Testis (tissue), 3 donors: ENCODE measurements around the gene GPR78. TPM values are rescaled to one million over a fixed set of nuclear protein-coding genes. Genes with fewer than 3 reads are reported as not detected.

ENCODE experiments used
- DNase-seq: peaks from one replicate; pipeline ENCODE4 v3.0.0-alpha.2; 2019
- H3K27ac ChIP-seq, 2 donors: fragments of 200-600 bp; sonication (generic); one replicate each; pipeline ENCODE4 v1.5.1; 2019
- H3K27me3 ChIP-seq: fragments of 200-600 bp; sonication (generic); one replicate; pipeline ENCODE4 v1.5.1; 2019
- H3K36me3 ChIP-seq: fragments of 200-600 bp; sonication (generic); one replicate; pipeline ENCODE4 v1.5.1; 2017; ENCODE audit warnings: low read depth; ENCODE audit errors: missing control alignments
- H3K4me1 ChIP-seq: fragments of 200-600 bp; sonication (generic); one replicate; pipeline ENCODE4 v1.5.1; 2019
- H3K4me3 ChIP-seq, 2 donors: fragments of 200-600 bp; sonication (generic); one replicate each; pipeline ENCODE4 v1.5.1; 2017 to 2019
- H3K9me3 ChIP-seq: fragments of 200-600 bp; sonication (generic); one replicate; pipeline ENCODE4 v1.5.1; 2017
- POLR2A ChIP-seq: fragments of 450-650 bp; IDR thresholded peaks from one replicate; pipeline ENCODE4 v1.6.1; 2017; ENCODE audit warnings: antibody characterized with exemption, mild to moderate bottlenecking, moderate library complexity
- WGBS, 2 donors: methylation state at CpG; one replicate each; pipeline ENCODE4 v1.1.5; 2018; 5-methylcytosine and 5-hydroxymethylcytosine counted together
- intact Hi-C: fragments of 100-400 bp; cut with DNase I; formaldehyde crosslinking; loops from one replicate; pipeline ENCODE4 v1.15.1; 2023; ENCODE audit warnings: low total_unique reads
- polyA plus RNA-seq: library from polyadenylated mRNA; stranded (reverse); fragments of 350-450 nt; fragmentation: Illumina TruSeq; extraction: RNeasy Lipid Tissue Mini Kit (QIAGEN cat#74804); gene quantifications from one replicate; pipeline ENCODE4 v1.2.3, GENCODE V29; 2014; ENCODE audit warnings: low read depth, low replicate concordance; ENCODE audit not compliant: insufficient read depth
- total RNA-seq, 2 donors: library from RNA; depleted of rRNA; stranded (reverse); fragments of >200 nt; gene quantifications; one replicate each; pipeline ENCODE4 v1.2.3, GENCODE V29; 2016
- TF ChIP-seq, protein P1 (sequence below), 3 experiments: fragments of 450-650 bp in 2 of 3; fragments of 200-600 bp in 1 of 3; sonication (generic) in 1 of 3; IDR thresholded peaks; one replicate each; pipeline ENCODE4 v1.5.1; 2016 to 2019; ENCODE audit warnings: antibody characterized with exemption in 3 of 3, mild to moderate bottlenecking in 2 of 3, moderate library complexity in 1 of 3

GPR78 gene
- total and polyA plus RNA-seq, 3 donors from 2014 or later: 0.34 to 0.99 (median 0.39) TPM

DNA sequence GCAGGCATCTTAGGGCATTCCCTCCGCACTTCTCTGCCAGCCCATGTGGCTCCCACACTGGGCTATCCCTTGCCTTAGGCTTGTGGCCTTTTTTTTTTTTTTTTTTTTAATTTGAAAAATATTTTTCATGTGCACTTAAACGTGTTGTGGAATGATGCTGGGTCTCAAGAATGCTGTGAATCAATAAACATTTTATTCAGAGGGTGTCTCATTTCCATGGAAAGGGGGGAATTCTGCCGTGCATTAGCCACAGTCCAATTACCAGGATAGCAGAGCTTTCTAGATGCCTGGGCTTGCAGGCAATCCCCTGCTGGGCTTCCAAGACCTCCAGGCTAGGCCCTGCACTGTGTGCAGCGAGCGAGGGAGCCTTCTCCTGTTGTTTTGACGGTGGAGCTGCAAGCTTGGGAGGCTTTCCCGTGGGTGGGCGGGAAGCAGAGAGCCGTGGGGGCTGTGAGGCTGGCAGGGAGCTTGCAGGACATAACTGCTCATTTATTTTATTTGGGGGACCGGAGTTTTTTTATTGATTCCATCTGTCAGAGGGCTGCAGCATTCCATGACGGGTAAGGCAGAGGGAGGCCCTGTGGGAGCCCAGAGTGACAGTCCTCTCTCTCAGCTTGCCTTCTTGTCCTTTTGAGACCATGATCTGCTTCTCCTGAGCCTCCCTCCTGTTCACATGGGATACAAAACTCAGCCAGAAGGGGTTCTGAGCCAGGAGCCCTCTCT lies 9.8 kb downstream of the GPR78 start:
- whole genome bisulfite sequencing, 2 donors: 51 to 75% methylated on average over 11 of the region's 11 CpGs
- no peak for DNase-seq
- Histone ChIP-seq H3K27ac (no peak overlapping the region), H3K9me3 (no peaks in the 10 kb centered on the region), H3K4me1 (peaks cover 2% of the 10 kb centered on the region), H3K36me3 (no peaks in the 10 kb centered on the region), H3K4me3 (no peak overlapping the region), H3K27me3 (no peaks in the 10 kb centered on the region)
- intact Hi-C loops: no loop called here
- TF ChIP-seq POLR2A: no peak
- TF ChIP-seq, protein P1, sequence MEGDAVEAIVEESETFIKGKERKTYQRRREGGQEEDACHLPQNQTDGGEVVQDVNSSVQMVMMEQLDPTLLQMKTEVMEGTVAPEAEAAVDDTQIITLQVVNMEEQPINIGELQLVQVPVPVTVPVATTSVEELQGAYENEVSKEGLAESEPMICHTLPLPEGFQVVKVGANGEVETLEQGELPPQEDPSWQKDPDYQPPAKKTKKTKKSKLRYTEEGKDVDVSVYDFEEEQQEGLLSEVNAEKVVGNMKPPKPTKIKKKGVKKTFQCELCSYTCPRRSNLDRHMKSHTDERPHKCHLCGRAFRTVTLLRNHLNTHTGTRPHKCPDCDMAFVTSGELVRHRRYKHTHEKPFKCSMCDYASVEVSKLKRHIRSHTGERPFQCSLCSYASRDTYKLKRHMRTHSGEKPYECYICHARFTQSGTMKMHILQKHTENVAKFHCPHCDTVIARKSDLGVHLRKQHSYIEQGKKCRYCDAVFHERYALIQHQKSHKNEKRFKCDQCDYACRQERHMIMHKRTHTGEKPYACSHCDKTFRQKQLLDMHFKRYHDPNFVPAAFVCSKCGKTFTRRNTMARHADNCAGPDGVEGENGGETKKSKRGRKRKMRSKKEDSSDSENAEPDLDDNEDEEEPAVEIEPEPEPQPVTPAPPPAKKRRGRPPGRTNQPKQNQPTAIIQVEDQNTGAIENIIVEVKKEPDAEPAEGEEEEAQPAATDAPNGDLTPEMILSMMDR (IDR thresholded peaks at IDR 0.05): no peak

DNA sequence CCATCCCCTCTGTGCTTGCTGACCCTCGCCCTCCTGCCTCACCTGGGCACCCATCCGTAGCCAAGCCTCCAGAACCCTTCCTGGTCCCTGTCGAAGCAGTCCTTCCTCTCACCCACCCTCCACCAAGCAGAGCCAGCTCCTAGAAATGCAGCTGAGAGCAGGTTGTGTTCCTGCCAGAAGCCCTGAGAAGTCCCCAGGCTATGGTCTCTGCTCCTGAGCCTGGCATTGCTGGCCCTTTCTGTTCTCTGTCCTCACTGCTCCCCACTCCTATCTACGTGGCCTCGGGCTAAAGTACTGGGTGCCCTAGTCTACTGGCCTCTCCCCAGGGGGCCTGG lies 10.3 kb downstream of the GPR78 start:
- no peaks in the 10 kb centered on the region for H3K36me3 ChIP-seq
- H3K4me3 ChIP-seq: no peak overlapping the region
- TF ChIP-seq POLR2A: no peak
- H3K4me1 ChIP-seq: peaks cover 2% of the 10 kb centered on the region
- no peak for DNase-seq
- no peaks in the 10 kb centered on the region for H3K9me3 ChIP-seq
- WGBS, 2 donors: 77 to 81% methylated on average over 5 of the region's 5 CpGs
- no peaks in the 10 kb centered on the region for H3K27me3 ChIP-seq
- intact Hi-C loops: no loop called here
- H3K27ac ChIP-seq: no peak overlapping the region

DNA sequence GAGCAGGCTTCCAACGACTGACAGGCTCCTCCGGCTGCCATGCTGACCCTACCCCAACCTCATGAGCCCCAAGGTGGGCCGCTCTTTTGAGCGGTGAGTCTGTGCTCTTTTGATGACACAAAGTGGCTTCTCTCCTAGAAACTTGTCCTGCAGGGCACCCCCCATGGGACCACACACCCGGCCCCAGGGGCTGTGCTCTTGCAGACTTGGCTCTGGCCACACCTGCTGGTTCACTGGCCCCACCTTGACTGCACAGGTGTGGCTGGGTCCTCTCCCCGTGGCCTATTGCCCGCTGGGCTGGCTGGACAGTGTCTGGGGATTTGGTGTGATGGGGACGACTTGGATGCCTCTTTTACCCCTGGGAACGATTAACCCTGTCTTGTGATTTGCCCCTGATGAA lies 10.9 kb downstream of the GPR78 start:
- no peak for TF ChIP-seq POLR2A
- TF ChIP-seq, protein P1 (IDR thresholded peaks at IDR 0.05): no peak
- intact Hi-C loops: no loop called here
- peaks cover 2% of the 10 kb centered on the region for H3K4me1 ChIP-seq
- H3K27ac ChIP-seq: no peak overlapping the region
- no peak for DNase-seq
- no peaks in the 10 kb centered on the region for H3K9me3 ChIP-seq
- no peak overlapping the region for H3K4me3 ChIP-seq
- 82 to 94% methylated on average over 7 to 9 of the region's 9 CpGs for WGBS, 2 donors
- no peaks in the 10 kb centered on the region for H3K36me3 ChIP-seq
- no peaks in the 10 kb centered on the region for H3K27me3 ChIP-seq

DNA sequence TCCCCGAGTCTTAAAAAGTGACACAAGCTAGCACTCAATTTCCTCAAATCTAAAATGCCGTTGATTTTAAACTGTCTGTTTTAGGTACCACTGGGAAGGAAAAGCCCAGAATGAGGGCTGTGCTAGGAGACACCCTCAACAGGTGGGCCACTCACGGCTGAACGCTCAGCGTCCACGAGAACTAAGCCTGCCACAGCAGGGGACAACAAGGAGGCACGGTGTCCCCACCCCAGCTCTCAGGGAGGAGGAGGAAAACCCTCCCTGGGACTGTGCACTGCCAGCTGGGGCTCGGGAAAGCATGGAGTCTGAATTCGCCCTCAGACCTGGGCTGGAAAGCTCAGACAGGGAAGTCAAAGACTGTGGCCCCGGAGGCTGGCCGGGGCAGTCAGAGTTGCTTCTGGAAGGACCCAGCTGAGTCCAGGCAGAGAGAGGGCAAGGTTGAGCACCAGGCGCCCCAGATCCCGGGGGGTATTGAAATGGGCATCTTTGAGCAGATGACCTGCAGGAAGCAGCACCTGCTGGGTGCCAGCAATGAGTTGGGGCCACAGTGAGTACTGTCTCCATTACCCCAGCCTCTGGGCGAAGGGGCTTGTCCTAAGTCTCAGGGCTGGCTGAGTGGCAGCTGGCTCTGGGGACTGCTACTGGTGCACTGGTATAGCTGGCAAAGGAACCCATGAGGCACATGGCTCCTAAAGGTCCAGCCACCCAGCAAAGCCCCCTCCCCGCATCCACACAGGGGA lies 11.6 kb downstream of the GPR78 start:
- Histone ChIP-seq H3K9me3 (no peaks in the 10 kb centered on the region), H3K4me1 (peaks cover 2% of the 10 kb centered on the region), H3K4me3 (no peak overlapping the region), H3K27me3 (no peaks in the 10 kb centered on the region), H3K36me3 (no peaks in the 10 kb centered on the region), H3K27ac (no peak overlapping the region)
- 79 to 86% methylated on average over 12 to 15 of the region's 15 CpGs for WGBS, 2 donors
- DNase-seq: no peak
- TF ChIP-seq, protein P1 (IDR thresholded peaks at IDR 0.05): no peak
- no peak for TF ChIP-seq POLR2A
- intact Hi-C loops: no loop called here

DNA sequence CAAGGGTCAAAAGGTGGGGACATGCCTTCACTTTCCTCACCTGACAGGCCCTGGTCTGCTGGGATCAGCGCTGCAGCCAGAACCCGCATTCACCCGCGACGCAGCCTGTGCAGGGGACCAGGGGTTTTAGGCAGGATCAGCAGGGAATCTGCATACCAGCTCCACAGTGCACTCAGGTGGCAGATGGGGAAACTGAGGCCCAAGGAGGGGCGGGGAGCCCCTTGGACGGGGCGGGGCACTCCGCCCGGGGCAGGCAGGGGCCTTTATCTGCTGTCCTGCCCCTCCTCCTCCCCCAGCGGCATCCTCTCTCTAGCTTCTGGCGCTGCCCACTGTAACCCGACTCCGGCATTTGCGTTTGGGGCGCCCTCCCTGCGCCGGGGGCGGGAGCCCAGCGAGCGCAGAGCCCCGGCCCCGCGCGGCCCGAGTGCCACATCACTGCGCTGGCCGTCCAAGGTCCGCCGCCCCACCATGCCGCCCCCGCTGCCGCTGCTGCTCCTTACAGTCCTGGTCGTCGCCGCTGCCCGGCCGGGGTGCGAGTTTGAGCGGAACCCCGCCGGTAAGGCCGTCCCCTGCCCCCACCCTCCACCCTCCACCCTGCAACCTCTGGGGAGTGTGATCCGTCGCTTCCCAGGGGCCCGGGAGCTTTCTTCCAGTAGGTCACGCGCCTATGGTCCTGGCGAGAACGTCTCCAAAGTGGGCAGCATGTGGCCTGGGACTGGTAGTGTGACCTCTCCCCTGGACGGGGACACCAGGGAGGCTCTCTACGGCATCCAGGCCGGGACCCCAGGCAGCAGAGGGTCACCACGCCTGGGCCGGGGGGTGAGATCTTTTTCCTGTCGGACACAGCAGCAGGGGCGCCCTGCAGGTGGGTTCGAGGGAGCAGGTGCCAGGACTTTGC lies 12.4 kb downstream of the GPR78 start, which contains the start of gene CPZ:
Gene CPZ (plus strand): TSS at position 400 of the 898 bp plus-strand sequence. CDS start 69 bp downstream, at position 469.
- intact Hi-C loops: no loop called here
- WGBS, 2 donors: 6 to 40% methylated on average over 3 to 58 of the region's 58 CpGs
- DNase-seq: peak; percentile 50
- H3K36me3 ChIP-seq: no peaks in the 10 kb centered on the region
- H3K4me3 ChIP-seq: peak within 1 kb of the TSS; percentile 34 to 35
- peaks cover 2% of the 10 kb centered on the region for H3K4me1 ChIP-seq
- TF ChIP-seq, protein P1 (IDR thresholded peaks at IDR 0.05): no peak
- no peak for TF ChIP-seq POLR2A
- no peak within 1 kb of the TSS for H3K27ac ChIP-seq
- no peaks in the 10 kb centered on the region for H3K27me3 ChIP-seq
- no peaks in the 10 kb centered on the region for H3K9me3 ChIP-seq
